Keratinocyte (primary cell): ENCODE results near the gene ELMOD1. TPM values are rescaled to one million over a fixed set of nuclear protein-coding genes. Genes with fewer than 3 reads are reported as not detected.
"Not testable (repeated sequence)": the region's sequence is repeated elsewhere in the genome, so short reads cannot be mapped to it uniquely, and the experiment has no call there.

Source experiments
- DNase-seq: peaks from one replicate; pipeline ENCODE4 v3.0.0-alpha.2; 2011; ENCODE audit warnings: low read depth, missing footprints, low spot score
- FAIRE-seq: peaks from 2 replicates; lab custom pipeline; 2011; peaks lifted over from hg19 to GRCh38; lab: Jason Lieb, UNC
- H2AFZ ChIP-seq: 2 replicates; pipeline ENCODE4 v1.6.0; 2012; ENCODE audit warnings: low read length, control low read depth, inconsistent platforms; ENCODE audit not compliant: control insufficient read depth
- H3K27ac ChIP-seq: 2 replicates; pipeline ENCODE4 v1.5.1; 2011; ENCODE audit warnings: low read length; ENCODE audit not compliant: control insufficient read depth, insufficient read depth
- H3K27me3 ChIP-seq: 3 replicates; pipeline ENCODE4 v1.6.0; 2011; ENCODE audit warnings: low read length; ENCODE audit not compliant: control insufficient read depth, insufficient read depth; ENCODE audit errors: extremely low read depth
- H3K36me3 ChIP-seq, 2 experiments: 2 replicates in 1 of 2; 3 replicates in 1 of 2; pipeline ENCODE4 v1.5.1; 2011; ENCODE audit warnings: low read length in 2 of 2, mild to moderate bottlenecking in 1 of 2; ENCODE audit not compliant: control insufficient read depth in 2 of 2, insufficient read depth in 2 of 2; ENCODE audit errors: extremely low read depth in 1 of 2
- H3K4me1 ChIP-seq: 3 replicates; pipeline ENCODE4 v1.5.1; 2011; ENCODE audit warnings: low read length; ENCODE audit not compliant: control insufficient read depth, insufficient read depth; ENCODE audit errors: extremely low read depth
- H3K4me2 ChIP-seq: 3 replicates; pipeline ENCODE4 v1.6.0; 2011; ENCODE audit warnings: low read depth, low read length; ENCODE audit not compliant: control insufficient read depth, insufficient read depth; ENCODE audit errors: extremely low read depth
- H3K4me3 ChIP-seq, 3 experiments: fragments of 200-600 bp in 1 of 3; sonication (generic) in 1 of 3; 2 replicates in 2 of 3; 3 replicates in 1 of 3; pipeline ENCODE4 v1.5.1; 2011 to 2016; ENCODE audit warnings: low read length in 3 of 3, mild to moderate bottlenecking in 3 of 3, control low read depth in 2 of 3, inconsistent platforms in 1 of 3, low read depth in 1 of 3, mixed read lengths in 1 of 3, mixed run types in 1 of 3, moderate library complexity in 1 of 3; ENCODE audit not compliant: control insufficient read depth in 2 of 3, insufficient read depth in 2 of 3; ENCODE audit errors: extremely low read depth in 1 of 3
- H3K79me2 ChIP-seq: 2 replicates; pipeline ENCODE4 v1.6.0; 2012; ENCODE audit warnings: low read length; ENCODE audit not compliant: control insufficient read depth, insufficient read depth
- H3K9ac ChIP-seq: 3 replicates; pipeline ENCODE4 v1.6.0; 2011; ENCODE audit warnings: low read length; ENCODE audit not compliant: control insufficient read depth, insufficient read depth; ENCODE audit errors: extremely low read depth
- H3K9me1 ChIP-seq: 3 replicates; pipeline ENCODE4 v1.6.0; 2011; ENCODE audit warnings: low read length; ENCODE audit not compliant: control insufficient read depth, insufficient read depth; ENCODE audit errors: extremely low read depth
- H3K9me3 ChIP-seq: 2 replicates; pipeline ENCODE4 v1.5.1; 2012; ENCODE audit warnings: low read depth, low read length; ENCODE audit not compliant: control insufficient read depth
- H4K20me1 ChIP-seq: 3 replicates; pipeline ENCODE4 v1.6.0; 2011; ENCODE audit warnings: low read length; ENCODE audit not compliant: control insufficient read depth, insufficient read depth; ENCODE audit errors: extremely low read depth
- EZH2 ChIP-seq: IDR thresholded peaks from one replicate; pipeline ENCODE4 v1.6.1; 2012; ENCODE audit warnings: inconsistent platforms, mild to moderate bottlenecking, low read length, moderate library complexity
- dilution Hi-C: fragments of 300-500 bp; cut with MboI; formaldehyde crosslinking; loops from one replicate; pipeline ENCODE4 v1.7.0; 2020; ENCODE audit warnings: low sequenced_read_pairs; ENCODE audit not compliant: extremely low pct_ligation_motif_present
- polyA plus RNA-seq, 5 experiments: library from polyadenylated mRNA; depleted of rRNA in 3 of 5; stranded (reverse) in 3 of 5; stranded (forward) in 1 of 5; unstranded in 1 of 5; fragments of >200 nt; gene quantifications; 1 replicate in 1 of 5; 2 replicates in 3 of 5; 3 replicates in 1 of 5; pipeline versions ENCODE4 v1.2.1 to v1.2.3, GENCODE V29; 2011 to 2012; ENCODE audit warnings: missing spikeins in 2 of 5, low read depth in 1 of 5, low replicate concordance in 1 of 5
- TF ChIP-seq, protein P1 (sequence below), 3 experiments: IDR thresholded peaks in 1 of 3; conservative IDR thresholded peaks in 1 of 3; optimal IDR thresholded peaks in 1 of 3; 2 replicates in 2 of 3; 3 replicates in 1 of 3; pipeline versions ENCODE3 to v1.5.1; 2011; ENCODE audit warnings: low read length in 3 of 3, mild to moderate bottlenecking in 3 of 3, moderate library complexity in 2 of 3, control low read depth in 1 of 3, inconsistent platforms in 1 of 3; ENCODE audit not compliant: insufficient read depth in 2 of 3; ENCODE audit errors: extremely low read depth in 1 of 3

ELMOD1 gene
- polyA plus RNA-seq, 1 donor (not counting 4 experiments of a cell fraction or from before 2014, with no cell fraction given), result 0.63 TPM

DNA sequence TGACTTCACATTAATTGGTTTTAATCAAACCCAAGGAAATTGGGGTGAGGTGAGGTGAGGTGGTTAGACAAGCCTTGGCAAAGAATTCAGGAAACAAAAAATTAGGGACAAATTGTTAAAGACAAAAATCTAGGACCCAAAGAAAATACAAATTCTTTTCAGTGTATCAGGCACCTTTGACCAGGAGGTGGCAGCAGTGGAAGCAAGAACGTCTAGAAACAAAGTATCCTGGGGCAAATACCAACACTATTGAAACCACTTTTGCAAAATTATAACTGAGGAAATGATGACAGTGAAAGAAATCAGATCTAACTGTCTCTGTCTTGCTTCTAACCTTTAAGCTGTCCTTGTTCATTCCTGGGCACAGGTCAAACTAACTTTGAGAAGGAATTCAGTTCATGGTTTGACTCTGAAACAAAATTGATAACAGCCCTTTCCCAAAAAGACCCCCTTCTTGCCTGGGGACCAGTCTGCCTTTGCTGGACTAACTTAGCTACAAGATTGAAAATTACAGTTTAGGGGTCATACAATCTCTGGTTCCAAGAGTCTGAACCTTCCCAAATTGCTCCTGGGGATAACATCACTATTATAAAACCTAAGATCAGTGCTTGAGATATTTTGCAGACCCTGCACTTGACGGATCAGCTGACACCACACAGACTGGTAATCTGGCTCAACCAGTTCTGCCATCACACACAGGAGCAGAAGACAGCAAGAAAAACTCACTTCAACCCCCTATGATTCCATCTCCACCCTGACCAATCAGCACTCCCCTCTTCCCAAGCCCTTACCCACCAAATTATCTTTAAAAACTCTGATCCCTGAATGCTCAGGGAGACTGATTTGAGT is 14.2 kb upstream of the ELMOD1 start:
- H2AFZ ChIP-seq, H3K9ac ChIP-seq, H3K4me1 ChIP-seq, H3K79me2 ChIP-seq, H3K27ac ChIP-seq, dilution Hi-C loops, H3K9me1 ChIP-seq, H3K4me3 ChIP-seq, H3K27me3 ChIP-seq, H3K9me3 ChIP-seq, H3K4me2 ChIP-seq, H3K36me3 ChIP-seq, H4K20me1 ChIP-seq, DNase-seq: not testable (repeated sequence)
- TF ChIP-seq, protein P1, sequence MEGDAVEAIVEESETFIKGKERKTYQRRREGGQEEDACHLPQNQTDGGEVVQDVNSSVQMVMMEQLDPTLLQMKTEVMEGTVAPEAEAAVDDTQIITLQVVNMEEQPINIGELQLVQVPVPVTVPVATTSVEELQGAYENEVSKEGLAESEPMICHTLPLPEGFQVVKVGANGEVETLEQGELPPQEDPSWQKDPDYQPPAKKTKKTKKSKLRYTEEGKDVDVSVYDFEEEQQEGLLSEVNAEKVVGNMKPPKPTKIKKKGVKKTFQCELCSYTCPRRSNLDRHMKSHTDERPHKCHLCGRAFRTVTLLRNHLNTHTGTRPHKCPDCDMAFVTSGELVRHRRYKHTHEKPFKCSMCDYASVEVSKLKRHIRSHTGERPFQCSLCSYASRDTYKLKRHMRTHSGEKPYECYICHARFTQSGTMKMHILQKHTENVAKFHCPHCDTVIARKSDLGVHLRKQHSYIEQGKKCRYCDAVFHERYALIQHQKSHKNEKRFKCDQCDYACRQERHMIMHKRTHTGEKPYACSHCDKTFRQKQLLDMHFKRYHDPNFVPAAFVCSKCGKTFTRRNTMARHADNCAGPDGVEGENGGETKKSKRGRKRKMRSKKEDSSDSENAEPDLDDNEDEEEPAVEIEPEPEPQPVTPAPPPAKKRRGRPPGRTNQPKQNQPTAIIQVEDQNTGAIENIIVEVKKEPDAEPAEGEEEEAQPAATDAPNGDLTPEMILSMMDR (optimal IDR thresholded peaks at IDR 0.05 in 1 of 3, IDR thresholded peaks at IDR 0.05 in 1 of 3, conservative IDR thresholded peaks at IDR 0.05 in 1 of 3; ENCODE audit: extremely low read depth in 1 of 3, insufficient read depth in 2 of 3, low read length in 3 of 3), result peak; percentile 45 to 57 (median 56)
- peak; percentile 49 for FAIRE-seq

DNA sequence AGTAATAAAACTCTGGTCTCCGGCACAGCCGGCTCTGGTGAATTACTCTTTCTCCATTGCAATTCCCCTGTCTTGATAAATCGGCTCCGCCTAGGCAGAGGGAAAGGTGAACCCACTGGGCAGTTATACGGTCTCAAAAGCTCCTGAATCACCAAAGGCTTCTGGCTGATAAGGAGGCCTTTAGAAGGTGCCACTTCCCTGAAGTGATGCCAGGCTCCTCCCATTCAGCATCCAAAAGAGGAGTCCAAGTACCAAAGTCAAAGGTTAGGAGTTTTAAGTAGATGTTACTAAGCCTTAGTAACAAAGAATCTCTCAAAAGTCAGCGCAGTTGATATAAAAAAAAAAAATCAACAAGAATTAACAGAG is 13.6 kb upstream of the ELMOD1 start:
- no peaks in the 10 kb centered on the region for H3K9me1 ChIP-seq
- H3K27me3 ChIP-seq, result no peaks in the 10 kb centered on the region
- no peaks in the 10 kb centered on the region for H3K9me3 ChIP-seq
- no peak overlapping the region for H2AFZ ChIP-seq
- no peaks in the 10 kb centered on the region for H3K79me2 ChIP-seq
- H3K4me3 ChIP-seq, result no peak overlapping the region
- H3K36me3 ChIP-seq, result no peaks in the 10 kb centered on the region
- no peaks in the 10 kb centered on the region for H4K20me1 ChIP-seq
- H3K4me2 ChIP-seq, result no peak overlapping the region
- H3K27ac ChIP-seq, result no peak overlapping the region
- no peak for FAIRE-seq
- no peak for DNase-seq
- H3K9ac ChIP-seq, result no peak overlapping the region
- no peak for TF ChIP-seq EZH2
- TF ChIP-seq, protein P1 (optimal IDR thresholded peaks at IDR 0.05 in 1 of 3, IDR thresholded peaks at IDR 0.05 in 1 of 3, conservative IDR thresholded peaks at IDR 0.05 in 1 of 3; ENCODE audit: extremely low read depth in 1 of 3, insufficient read depth in 2 of 3, low read length in 3 of 3), result no peak
- peaks cover 1% of the 10 kb centered on the region for H3K4me1 ChIP-seq
- dilution Hi-C loops, result no loop called here

- H3K4me3 ChIP-seq, H3K4me2 ChIP-seq, H3K36me3 ChIP-seq, FAIRE-seq, H3K9me3 ChIP-seq, H3K9ac ChIP-seq, H3K79me2 ChIP-seq, H4K20me1 ChIP-seq, H2AFZ ChIP-seq, H3K4me1 ChIP-seq, dilution Hi-C loops, H3K27ac ChIP-seq, H3K9me1 ChIP-seq, DNase-seq, H3K27me3 ChIP-seq: not testable (repeated sequence)
These were observed 11.8 kb upstream of the ELMOD1 start for GRCh38 chr11:107579169-107579568.
